OCI-LY1 (cell line): Measurements from ENCODE around the gene ZNF254.

Experiments used
- CTCF ChIP-seq: fragments of 200-600 bp; sonication (generic), shearing (Covaris generic); IDR thresholded peaks from 2 replicates; pipeline ENCODE4 v1.5.1; 2017; ENCODE audit warnings: mild to moderate bottlenecking, antibody characterized with exemption, low read length, moderate library complexity, mixed read lengths
- EZH2 ChIP-seq: fragments of 200-600 bp; sonication (generic), shearing (Covaris generic); IDR thresholded peaks from 2 replicates; pipeline ENCODE4 v1.8.0; 2017; ENCODE audit warnings: borderline replicate concordance, mixed run types, mild to moderate bottlenecking, antibody characterized with exemption, low read length, moderate library complexity, mixed read lengths

GRCh38 chr19:24173882-24174281 lies 86.9 kb downstream of the ZNF254 start:
- TF ChIP-seq EZH2 (no peak), CTCF (no peak)
